ENCODE results near the gene PPP1R15A.
"Not testable (repeated sequence)": the region's sequence is repeated elsewhere in the genome, so short reads cannot be mapped to it uniquely, and the experiment has no call there.

The PPP1R15A gene

GRCh38 chr19:48868114-48868886 is 3.9 kb upstream of the PPP1R15A start, which contains the start of gene PLEKHA4 (continued):
- TF ChIP-seq PRDM2 (tag by site-specific recombination; IDR thresholded peaks at IDR 0.05; ENCODE audit: borderline replicate concordance) (no peak), ZNF292 (tag by site-specific recombination; IDR thresholded peaks at IDR 0.05; ENCODE audit: borderline replicate concordance, low read depth) (no peak)
- TF ChIP-seq, protein P1, sequence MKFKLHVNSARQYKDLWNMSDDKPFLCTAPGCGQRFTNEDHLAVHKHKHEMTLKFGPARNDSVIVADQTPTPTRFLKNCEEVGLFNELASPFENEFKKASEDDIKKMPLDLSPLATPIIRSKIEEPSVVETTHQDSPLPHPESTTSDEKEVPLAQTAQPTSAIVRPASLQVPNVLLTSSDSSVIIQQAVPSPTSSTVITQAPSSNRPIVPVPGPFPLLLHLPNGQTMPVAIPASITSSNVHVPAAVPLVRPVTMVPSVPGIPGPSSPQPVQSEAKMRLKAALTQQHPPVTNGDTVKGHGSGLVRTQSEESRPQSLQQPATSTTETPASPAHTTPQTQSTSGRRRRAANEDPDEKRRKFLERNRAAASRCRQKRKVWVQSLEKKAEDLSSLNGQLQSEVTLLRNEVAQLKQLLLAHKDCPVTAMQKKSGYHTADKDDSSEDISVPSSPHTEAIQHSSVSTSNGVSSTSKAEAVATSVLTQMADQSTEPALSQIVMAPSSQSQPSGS (tag by site-specific recombination; IDR thresholded peaks at IDR 0.05; ENCODE audit: low read depth): no peak

- Histone ChIP-seq H3K4me3 (ENCODE audit: low read depth, low read length) (no peak overlapping the region), H3K36me3 (ENCODE audit: control insufficient read depth in 2 of 2, insufficient read depth in 1 of 2, low read length in 2 of 2) (peaks cover 0 to 15% of the 10 kb centered on the region in 2 experiments; a peak in 2 of 3 replicates), H3K27ac (ENCODE audit: extremely low read depth, low read depth, low read length) (no peak overlapping the region), H3K4me1 (ENCODE audit: control insufficient read depth, insufficient read depth, low read length) (peaks cover 22% of the 10 kb centered on the region), H3K9me3 (ENCODE audit: control insufficient read depth, insufficient read depth, low read depth, low read length) (no peaks in the 10 kb centered on the region)
- ChIA-PET CTCF (interaction anchor here (1.1 kb wide), 1 partner anchor 82 kb away, joined by 3 read pairs; no protein-coding TSS in a partner anchor), POLR2A (interaction anchor here (0.6 to 0.7 kb wide), 3 partner anchors 17 to 64 kb away, joined by 5 to 8 read pairs (median 6); partner anchors contain the start of gene DHDH)
- no peak for TF ChIP-seq BCL11A (tag by site-specific recombination; IDR thresholded peaks at IDR 0.05; ENCODE audit: low read depth)
- TF ChIP-seq IKZF3 (tag by site-specific recombination; IDR thresholded peaks at IDR 0.05): no peak
- TF ChIP-seq ZNF561 (tag by site-specific recombination; IDR thresholded peaks at IDR 0.05; ENCODE audit: borderline replicate concordance): no peak
- TF ChIP-seq ZNF514 (tag by site-specific recombination; IDR thresholded peaks at IDR 0.05): no peak
- no peak for TF ChIP-seq ZNF585B (tag by site-specific recombination; IDR thresholded peaks at IDR 0.05)
- no peak for TF ChIP-seq CTCF (tag by site-specific recombination; IDR thresholded peaks at IDR 0.05)
- TF ChIP-seq ZNF10 (tag by site-specific recombination; IDR thresholded peaks at IDR 0.05): no peak
Measured at GRCh38 chr19:48870048-48870447, 2.2 kb upstream of the PPP1R15A start.

DNA sequence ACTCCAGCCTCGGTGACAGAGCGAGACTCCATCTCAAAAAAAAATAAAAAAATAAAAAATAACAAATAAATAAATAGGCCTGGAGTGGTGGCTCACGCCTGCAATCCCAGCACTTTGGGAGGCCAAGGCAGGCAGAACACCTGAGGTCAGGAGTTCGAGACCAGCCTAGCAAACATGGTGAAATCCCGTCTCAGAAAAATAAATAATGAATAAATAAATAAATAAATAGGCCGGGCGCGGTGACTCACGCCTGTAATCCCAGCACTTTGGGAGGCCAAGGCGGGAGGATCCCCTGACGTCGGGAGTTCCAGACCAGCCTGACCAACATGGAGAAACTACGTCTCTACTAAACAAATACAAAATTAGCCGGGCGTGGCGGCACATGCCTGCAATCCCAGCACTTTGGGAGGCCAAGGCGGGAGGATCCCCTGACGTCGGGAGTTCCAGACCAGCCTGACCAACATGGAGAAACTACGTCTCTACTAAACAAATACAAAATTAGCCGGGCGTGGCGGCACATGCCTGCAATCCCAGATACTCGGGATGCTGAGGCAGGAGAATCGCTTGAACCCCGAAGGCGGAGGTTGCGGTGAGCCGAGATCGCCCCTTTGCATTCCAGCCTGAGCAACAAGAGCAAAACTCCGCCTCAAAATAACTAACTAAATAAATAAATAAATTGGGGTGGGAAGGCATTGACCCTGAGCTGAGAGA is 595 bp upstream of the PPP1R15A start:
- Histone ChIP-seq H3K36me3 (ENCODE audit: control insufficient read depth in 2 of 2, insufficient read depth in 1 of 2, low read length in 2 of 2) (peaks cover 0 to 29% of the 10 kb centered on the region in 2 experiments; a peak in 2 of 3 replicates), H3K4me1 (ENCODE audit: control insufficient read depth, insufficient read depth, low read length) (peaks cover 32% of the 10 kb centered on the region), H3K27ac (ENCODE audit: extremely low read depth, low read depth, low read length) (peak overlapping the region; percentile 33; the same call in 1 of the 2 replicates)
- POLR2A ChIA-PET: interaction anchor here (0.6 to 3.2 kb wide), 28 partner anchors 9 to 616 kb away, joined by 3 to 33 read pairs (median 6); partner anchors contain the start of genes BAX, BCAT2, CARD8 and DHDH
- TF ChIP-seq WT1 (tag by site-specific recombination; IDR thresholded peaks at IDR 0.05) (peak; percentile 33; the same call in 1 of the 2 replicates), ZNF664 (tag by site-specific recombination; IDR thresholded peaks at IDR 0.05) (0 out of 2 replicates have a peak, but pooled peaks have one; percentile 23), ZNF335 (tag by site-specific recombination; conservative IDR thresholded peaks at IDR 0.05) (peak; percentile 62)
- not testable (repeated sequence) for H3K4me3 ChIP-seq (ENCODE audit: low read depth, low read length); H3K9me3 ChIP-seq (ENCODE audit: control insufficient read depth, insufficient read depth, low read depth, low read length)
- CTCF ChIA-PET: interaction anchor here (1.1 to 2.0 kb wide), 2 partner anchors 29 to 84 kb away, joined by 3 to 7 read pairs; no protein-coding TSS in a partner anchor

All from HEK293 (cell line).